GM21360 (cell line): Measurements from ENCODE around the gene PGAP6.
"Not testable (repeated sequence)": the region's sequence is repeated elsewhere in the genome, so short reads cannot be mapped to it uniquely, and the experiment has no call there.

Experiments
- ATAC-seq: cut with Tn5 transposase; IDR thresholded peaks from one replicate; pipeline ENCODE4 v1.9.1; 2021; ENCODE audit warnings: mild to moderate bottlenecking, moderate library complexity; ENCODE audit not compliant: unreplicated experiment

PGAP6 gene

DNA sequence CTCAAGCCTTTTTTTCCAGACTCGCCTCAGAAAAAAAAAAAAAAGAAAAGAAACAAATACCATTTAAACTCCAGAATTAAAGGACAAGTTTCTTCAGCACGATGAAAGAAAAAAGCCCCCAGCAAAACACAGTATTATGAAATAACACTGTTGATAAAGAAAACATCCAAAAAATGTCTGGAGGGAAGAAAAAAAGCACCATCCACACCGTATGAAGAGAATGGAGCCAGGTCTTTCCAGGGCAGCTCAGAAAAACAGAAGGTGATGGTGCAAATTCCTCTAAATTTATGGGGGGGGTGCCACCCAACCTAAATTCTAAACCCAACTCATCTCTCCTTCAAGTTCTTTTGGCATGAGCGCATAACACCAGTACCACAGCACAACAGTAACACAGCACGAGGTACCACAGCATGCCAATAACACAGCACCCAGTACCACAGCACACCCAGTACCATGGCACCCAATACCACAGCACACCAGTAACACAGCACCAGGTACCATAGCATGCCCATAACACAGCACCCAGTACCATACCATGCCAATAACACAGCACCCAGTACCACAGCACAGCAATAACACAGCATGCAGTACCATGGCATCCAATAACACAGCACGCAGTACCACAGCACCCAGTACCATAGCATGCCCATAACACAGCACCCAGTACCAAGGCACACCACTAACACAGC lies 48.2 kb downstream of the PGAP6 start:
- ATAC-seq = no peak

- not testable (repeated sequence) for ATAC-seq
Measured at GRCh38 chr16:331181-331814, 50.5 kb downstream of the PGAP6 start.

GRCh38 chr16:330741-331140 lies 51.0 kb downstream of the PGAP6 start:
- no peak for ATAC-seq

DNA sequence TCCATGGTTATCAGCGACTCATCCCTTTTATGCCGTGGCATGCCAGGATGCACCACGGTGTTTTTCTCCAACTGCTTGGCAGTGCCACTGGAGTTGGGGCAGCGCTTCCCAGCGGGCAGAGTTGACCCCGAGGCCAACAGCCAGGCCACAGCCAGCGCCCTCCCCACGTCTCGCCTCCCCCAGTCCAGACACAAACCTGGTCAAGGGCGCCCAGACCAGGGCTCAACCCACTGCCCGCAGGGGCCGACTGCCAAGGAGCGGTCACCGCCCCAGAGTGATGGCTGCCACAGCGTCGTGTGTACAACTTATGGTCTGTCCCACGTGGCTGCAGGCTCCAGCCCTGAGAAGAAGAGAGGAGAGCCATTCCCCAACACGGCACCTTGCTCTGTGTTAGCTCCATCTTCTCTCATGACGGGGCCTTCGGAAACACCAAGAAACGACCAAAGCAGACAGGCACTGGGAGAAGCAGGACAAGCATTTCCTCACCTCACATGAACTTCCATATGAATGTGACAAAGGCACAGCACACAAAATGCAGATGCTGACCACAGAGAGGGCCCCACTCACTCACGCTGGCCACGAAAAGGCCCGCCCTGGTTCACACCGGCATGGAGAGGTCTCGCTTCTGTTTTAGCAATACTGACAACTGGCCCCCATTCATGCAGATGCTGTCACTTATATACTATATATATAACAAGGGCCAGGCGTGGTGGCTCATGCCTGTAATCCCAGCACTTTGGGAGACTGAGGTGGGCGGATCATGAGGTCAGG lies 56.2 kb downstream of the PGAP6 start:
- no peak for ATAC-seq

- ATAC-seq = no peak
Measured at GRCh38 chr16:324451-325334, 57.1 kb downstream of the PGAP6 start.

- ATAC-seq = no peak
Measured at GRCh38 chr16:324201-324450, 57.7 kb downstream of the PGAP6 start.

DNA sequence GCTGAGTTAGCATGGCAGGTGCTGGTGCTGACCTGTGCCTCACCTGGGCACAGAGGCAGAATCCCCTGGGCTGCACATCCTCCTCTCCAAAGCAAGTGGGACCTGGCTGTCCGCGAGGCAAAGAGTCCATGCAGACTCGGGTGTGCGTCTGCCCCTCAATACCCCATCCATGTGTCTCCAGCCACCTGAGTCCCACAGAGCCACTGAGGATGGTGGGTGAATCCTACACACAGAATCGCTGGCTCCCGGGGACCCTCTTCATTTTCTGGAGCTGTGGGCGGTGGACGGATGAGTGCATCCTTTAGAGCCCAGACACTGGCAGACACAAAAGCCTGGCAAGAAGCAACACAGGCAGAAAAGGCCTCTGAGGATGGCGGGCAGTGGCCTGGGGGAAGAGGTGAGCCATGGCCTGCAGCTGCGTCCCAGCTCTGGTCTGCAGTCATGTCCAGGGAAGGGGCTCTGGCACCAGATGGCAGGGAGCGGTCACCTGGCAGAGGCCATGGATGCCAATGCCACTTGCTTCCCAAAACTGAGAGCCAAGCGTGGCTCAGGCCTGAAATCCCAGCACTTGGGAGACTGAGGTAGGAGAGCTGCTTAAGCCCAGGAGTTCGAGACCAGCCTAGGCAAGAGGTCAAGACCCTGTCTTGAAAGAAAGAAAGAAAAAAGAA lies 59.2 kb downstream of the PGAP6 start:
- ATAC-seq = no peak

DNA sequence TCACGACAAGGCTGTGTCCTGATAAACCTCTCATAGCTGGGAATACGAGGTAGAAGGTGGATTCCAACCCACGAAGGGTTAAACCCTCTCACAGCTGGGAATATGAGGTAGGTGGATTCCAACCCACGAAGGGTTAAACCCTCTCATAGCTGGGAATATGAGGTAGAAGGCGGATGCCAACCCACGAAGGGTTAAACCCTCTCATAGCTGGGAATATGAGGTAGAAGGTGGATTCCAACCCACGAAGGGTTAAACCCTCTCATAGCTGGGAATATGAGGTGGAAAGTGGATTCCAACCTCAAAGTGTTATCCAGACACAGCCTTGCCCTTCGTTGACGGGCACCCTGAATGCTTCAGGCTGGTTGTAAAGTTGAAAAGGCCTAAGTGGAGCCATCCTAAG lies 60.2 kb downstream of the PGAP6 start:
- no peak for ATAC-seq
